Sciatic nerve (tissue), 2 donors: ENCODE data around the gene SLC24A3. TPM values are rescaled to one million over a fixed set of nuclear protein-coding genes. Genes with fewer than 3 reads are reported as not detected.

Experiments used
- ATAC-seq: fragments of 200-7000 bp; cut with Tn5 transposase; one replicate; pipeline ENCODE4 v1.9.1; 2020; ENCODE audit warnings: mild to moderate bottlenecking, moderate library complexity
- DNase-seq: peaks from one replicate; pipeline ENCODE4 v3.0.0-alpha.2; 2020; ENCODE audit warnings: low spot score
- intact Hi-C: fragments of 100-400 bp; cut with DNase I; formaldehyde crosslinking; loops from one replicate; pipeline ENCODE4 v1.14.2; 2022
- total RNA-seq: library from RNA; stranded (reverse); fragmentation: NEBNext Ultra II Directional; extraction: Animal tissue kit (Norgen Biotek cat#: 25700); gene quantifications from one replicate; pipeline ENCODE4 v1.2.1, GENCODE V29; 2021
- donor health status: DM: no; HTN: no; CAD: no.
- donor health status: DM: no; HTN: no; CAD: no.

Gene SLC24A3
- total RNA-seq, 1 donor from 2014 or later = 2.0 TPM

- intact Hi-C loops = no loop called here
- ATAC-seq (no peak), DNase-seq (no peak)
Observed at GRCh38 chr20:19462491-19462890, 250.0 kb downstream of the SLC24A3 start.

- DNase-seq = no peak
- intact Hi-C loops = no loop called here
- ATAC-seq = no peak
Observed at GRCh38 chr20:19463597-19463996, 251.2 kb downstream of the SLC24A3 start.

- intact Hi-C loops = no loop called here
Observed at GRCh38 chr20:19465536-19465935, 253.1 kb downstream of the SLC24A3 start.

GRCh38 chr20:19466206-19466928 lies 253.9 kb downstream of the SLC24A3 start:
- intact Hi-C loops = no loop called here
- no peak for ATAC-seq
- DNase-seq = no peak

More at GRCh38 chr20:19465536-19465935, 253.1 kb downstream of the SLC24A3 start:
- DNase-seq (no peak), ATAC-seq (no peak)

GRCh38 chr20:19473216-19473921 lies 260.9 kb downstream of the SLC24A3 start:
- DNase-seq (no peak), ATAC-seq (no peak)
- intact Hi-C loops = no loop called here

GRCh38 chr20:19473922-19474286 lies 261.5 kb downstream of the SLC24A3 start:
- intact Hi-C loops = no loop called here
- no peak for DNase-seq
- ATAC-seq = no peak

- ATAC-seq (no peak), DNase-seq (no peak)
- intact Hi-C loops = no loop called here
Observed at GRCh38 chr20:19478320-19478895, 266.0 kb downstream of the SLC24A3 start.

- intact Hi-C loops = no loop called here
- no peak for ATAC-seq
Observed at GRCh38 chr20:19482726-19483125, 270.3 kb downstream of the SLC24A3 start.

GRCh38 chr20:19483309-19483708 lies 270.9 kb downstream of the SLC24A3 start:
- no peak for DNase-seq
- intact Hi-C loops = no loop called here

More at GRCh38 chr20:19482726-19483125, 270.3 kb downstream of the SLC24A3 start:
- no peak for DNase-seq

GRCh38 chr20:19486446-19486845 lies 274.0 kb downstream of the SLC24A3 start:
- ATAC-seq (no peak), DNase-seq (no peak)
- intact Hi-C loops = no loop called here

More at GRCh38 chr20:19483309-19483708, 270.9 kb downstream of the SLC24A3 start:
- no peak for ATAC-seq

GRCh38 chr20:19487420-19487819 lies 275.0 kb downstream of the SLC24A3 start:
- DNase-seq (no peak), ATAC-seq (no peak)
- intact Hi-C loops = no loop called here

- no peak for ATAC-seq
- DNase-seq = no peak
- intact Hi-C loops = no loop called here
Observed at GRCh38 chr20:19491241-19491640, 278.8 kb downstream of the SLC24A3 start.

- DNase-seq = no peak
- intact Hi-C loops = no loop called here
- ATAC-seq = no peak
Observed at GRCh38 chr20:19492116-19492515, 279.7 kb downstream of the SLC24A3 start.

GRCh38 chr20:19492687-19493336 lies 280.4 kb downstream of the SLC24A3 start:
- intact Hi-C loops = no loop called here

GRCh38 chr20:19493794-19494495 lies 281.5 kb downstream of the SLC24A3 start:
- intact Hi-C loops = no loop called here
- DNase-seq = no peak
- ATAC-seq = peak; percentile 67

More at GRCh38 chr20:19492687-19493336, 280.4 kb downstream of the SLC24A3 start:
- ATAC-seq (no peak), DNase-seq (no peak)

- DNase-seq (no peak), ATAC-seq (no peak)
- intact Hi-C loops = no loop called here
Observed at GRCh38 chr20:19495905-19496703, 283.7 kb downstream of the SLC24A3 start.

- no peak for DNase-seq
- no peak for ATAC-seq
Observed at GRCh38 chr20:19497064-19497463, 284.6 kb downstream of the SLC24A3 start.

GRCh38 chr20:19498756-19499155 lies 286.3 kb downstream of the SLC24A3 start:
- ATAC-seq (no peak), DNase-seq (no peak)
- intact Hi-C loops = no loop called here

More at GRCh38 chr20:19497064-19497463, 284.6 kb downstream of the SLC24A3 start:
- intact Hi-C loops = no loop called here
